ENCODE results near the gene NEAT1. TPM values are rescaled to one million over a fixed set of nuclear protein-coding genes. Genes with fewer than 3 reads are reported as not detected.

NEAT1 gene
- polyA plus RNA-seq, 1 donor from 2014 or later = 4.2 TPM

- Histone ChIP-seq H3K9ac (ENCODE audit: low read length) (peak overlapping the region; percentile 99), H3K27ac (ENCODE audit: low read length) (peak overlapping the region; percentile 100), H3K36me3 (ENCODE audit: insufficient read depth, low read length) (no peaks in the 10 kb centered on the region), H4K20me1 (ENCODE audit: insufficient read depth) (no peaks in the 10 kb centered on the region), H3K9me3 (ENCODE audit: low read length) (no peaks in the 10 kb centered on the region), H3K9me2 (ENCODE audit: insufficient read depth, low read length) (no peaks in the 10 kb centered on the region), H3K27me3 (ENCODE audit: insufficient read depth, low read depth, low read length) (no peaks in the 10 kb centered on the region), H3F3A (ENCODE audit: insufficient read depth, low read length, poor library complexity, severe bottlenecking) (peaks cover 18% of the 10 kb centered on the region), H2AFZ (ENCODE audit: low read depth, low read length) (no peak overlapping the region), H3K4me2 (ENCODE audit: low read length) (peak overlapping the region; percentile 96), H3K4me3 (ENCODE audit: low read length) (peak overlapping the region; percentile 73), H3K79me2 (replicated peaks; ENCODE audit: insufficient read depth, low read length) (peaks cover 88% of the 10 kb centered on the region)
- TF ChIP-seq CTCF (IDR thresholded peaks at IDR 0.05; ENCODE audit: poor library complexity, severe bottlenecking) (no peak), POLR2AphosphoS5 (IDR thresholded peaks at IDR 0.05) (no peak), MXI1 (conservative IDR thresholded peaks at IDR 0.05; ENCODE audit: poor library complexity, severe bottlenecking) (no peak), RAD21 (conservative IDR thresholded peaks at IDR 0.05) (no peak), EZH2 (IDR thresholded peaks at IDR 0.05; ENCODE audit: borderline replicate concordance, insufficient read depth, low read length, poor library complexity, severe bottlenecking) (no peak), SMC3 (conservative IDR thresholded peaks at IDR 0.05; ENCODE audit: poor library complexity) (no peak), EP300 (conservative IDR thresholded peaks at IDR 0.05; ENCODE audit: poor library complexity, severe bottlenecking) (no peak), REST (IDR thresholded peaks at IDR 0.05; ENCODE audit: borderline replicate concordance) (peak; percentile 82), TAF1 (IDR thresholded peaks at IDR 0.05; ENCODE audit: low read depth) (peak; percentile 15)
Observed at GRCh38 chr11:65488273-65489034, 65.9 kb downstream of the NEAT1 start.

- H3K9ac ChIP-seq (ENCODE audit: low read length) = peak overlapping the region; percentile 99
- H3F3A ChIP-seq (ENCODE audit: insufficient read depth, low read length, poor library complexity, severe bottlenecking) = peaks cover 23% of the 10 kb centered on the region
Observed at GRCh38 chr11:65489035-65489705, 66.6 kb downstream of the NEAT1 start.

More at GRCh38 chr11:65489035-65489705, 66.6 kb downstream of the NEAT1 start:
- H4K20me1 ChIP-seq (ENCODE audit: insufficient read depth) = no peaks in the 10 kb centered on the region
- H3K79me2 ChIP-seq (replicated peaks; ENCODE audit: insufficient read depth, low read length) = peaks cover 88% of the 10 kb centered on the region
- H3K36me3 ChIP-seq (ENCODE audit: insufficient read depth, low read length) = no peaks in the 10 kb centered on the region
- H2AFZ ChIP-seq (ENCODE audit: low read depth, low read length) = no peak overlapping the region
- no peaks in the 10 kb centered on the region for H3K27me3 ChIP-seq (ENCODE audit: insufficient read depth, low read depth, low read length)
- H3K9me2 ChIP-seq (ENCODE audit: insufficient read depth, low read length) = no peaks in the 10 kb centered on the region
- H3K4me2 ChIP-seq (ENCODE audit: low read length) = peak overlapping the region; percentile 96
- peak overlapping the region; percentile 73 for H3K4me3 ChIP-seq (ENCODE audit: low read length)
- no peaks in the 10 kb centered on the region for H3K9me3 ChIP-seq (ENCODE audit: low read length)
- TF ChIP-seq SMC3 (conservative IDR thresholded peaks at IDR 0.05; ENCODE audit: poor library complexity) (no peak), REST (IDR thresholded peaks at IDR 0.05; ENCODE audit: borderline replicate concordance) (no peak), TAF1 (IDR thresholded peaks at IDR 0.05; ENCODE audit: low read depth) (no peak), POLR2AphosphoS5 (IDR thresholded peaks at IDR 0.05) (no peak), CTCF (IDR thresholded peaks at IDR 0.05; ENCODE audit: poor library complexity, severe bottlenecking) (no peak), EP300 (conservative IDR thresholded peaks at IDR 0.05; ENCODE audit: poor library complexity, severe bottlenecking) (no peak), MXI1 (conservative IDR thresholded peaks at IDR 0.05; ENCODE audit: poor library complexity, severe bottlenecking) (no peak), EZH2 (IDR thresholded peaks at IDR 0.05; ENCODE audit: borderline replicate concordance, insufficient read depth, low read length, poor library complexity, severe bottlenecking) (no peak), RAD21 (conservative IDR thresholded peaks at IDR 0.05) (no peak)
- peak overlapping the region; percentile 100 for H3K27ac ChIP-seq (ENCODE audit: low read length)

Measured in neural cell (in vitro differentiated cells).